HCT116 (cell line): Measurements from ENCODE around the gene ATPAF1. TPM values are rescaled to one million over a fixed set of nuclear protein-coding genes. Genes with fewer than 3 reads are reported as not detected.

Experiments
- ATAC-seq: fragments of 200-7000 bp; cut with Tn5 transposase; 2 replicates; pipeline ENCODE4 v1.9.1; 2020; ENCODE audit warnings: mild to moderate bottlenecking, moderate library complexity
- BruUV-seq: library from RNA; stranded (reverse); fragments of 400-500 nt; replicated peaks from 2 replicates; lab custom pipeline; 2021; lab: Mats Ljungman, UMichigan
- CTCF ChIA-PET: fragments of 300-600 bp; sonication (Branson Sonifier 250); formaldehyde crosslinking; loops from one replicate; lab custom pipeline; 2021; ENCODE audit warnings: antibody characterized with exemption; lab: Charles Lee
- POLR2A ChIA-PET: fragments of 300-600, 350-600 bp; sonication (Branson Sonifier 250); formaldehyde crosslinking; loops from one replicate; lab custom pipeline; 2021; ENCODE audit warnings: antibody characterized with exemption; lab: Charles Lee
- RAD21 ChIA-PET, 2 experiments: fragments of 300-600 bp; sonication (Branson Sonifier 250); formaldehyde crosslinking; loops; one replicate each; lab custom pipeline; 2023; ENCODE audit warnings: low total read pairs in 2 of 2; ENCODE audit not compliant: uncharacterized antibody in 2 of 2, unreplicated experiment in 2 of 2, low non-redundant PET in 1 of 2; lab: Charles Lee
- DNase-seq: peaks from one replicate; pipeline ENCODE4 v3.0.0-alpha.2; 2010; ENCODE audit warnings: low read depth, low spot score
- H2AFZ ChIP-seq: fragments of 200-600 bp; shearing (Covaris generic), sonication (generic); 2 replicates; pipeline ENCODE4 v1.6.1; 2017; ENCODE audit warnings: low read depth, mixed run types, mixed read lengths, antibody characterized with exemption, low read length; ENCODE audit not compliant: poor library complexity, severe bottlenecking
- H3K27ac ChIP-seq: 2 replicates; pipeline ENCODE4 v1.5.1; 2012; ENCODE audit warnings: low read depth, low read length
- H3K27me3 ChIP-seq: fragments of 200-600 bp; sonication (generic); 2 replicates; pipeline ENCODE4 v1.6.1; 2016; ENCODE audit warnings: mixed run types, low read length, mixed read lengths; ENCODE audit not compliant: insufficient read depth
- H3K36me3 ChIP-seq, 2 experiments: fragments of 200-500 bp in 1 of 2; fragments of 200-600 bp in 1 of 2; sonication (Bioruptor generic) in 1 of 2; sonication (generic) in 1 of 2; 2 replicates each; pipeline versions ENCODE4 v1.5.1 to v1.6.1; 2014 to 2016; ENCODE audit warnings: low read length in 2 of 2, inconsistent platforms in 1 of 2, mixed read lengths in 1 of 2, mixed run types in 1 of 2; ENCODE audit not compliant: insufficient read depth in 2 of 2, control insufficient read depth in 1 of 2
- H3K4me1 ChIP-seq, 2 experiments: fragments of 200-600 bp in 1 of 2; sonication (generic) in 1 of 2; 2 replicates each; pipeline versions ENCODE4 v1.5.1 to v1.6.1; 2012 to 2017; ENCODE audit warnings: low read length in 2 of 2, inconsistent platforms in 1 of 2, mild to moderate bottlenecking in 1 of 2, mixed read lengths in 1 of 2, mixed run types in 1 of 2, moderate library complexity in 1 of 2; ENCODE audit not compliant: insufficient read depth in 2 of 2, control insufficient read depth in 1 of 2
- H3K4me2 ChIP-seq: fragments of 200-600 bp; sonication (generic); 2 replicates; pipeline ENCODE4 v1.6.1; 2017; ENCODE audit warnings: mixed run types, low read length, mixed read lengths
- H3K4me3 ChIP-seq, 2 experiments: fragments of 200-600 bp in 1 of 2; sonication (generic) in 1 of 2; replicated peaks in 1 of 2; 2 replicates each; pipeline ENCODE4 v1.5.1; 2011 to 2016; ENCODE audit warnings: low read length in 2 of 2, control low read depth in 1 of 2, low read depth in 1 of 2, mild to moderate bottlenecking in 1 of 2, mixed read lengths in 1 of 2, mixed run types in 1 of 2
- H3K79me2 ChIP-seq: fragments of 200-600 bp; sonication (generic); 2 replicates; pipeline ENCODE4 v1.6.1; 2017; ENCODE audit warnings: mild to moderate bottlenecking, mixed run types, low read length, moderate library complexity, mixed read lengths; ENCODE audit not compliant: insufficient read depth
- H3K9ac ChIP-seq: fragments of 200-600 bp; sonication (generic); 2 replicates; pipeline ENCODE4 v1.6.1; 2016; ENCODE audit warnings: low read length, mixed read lengths
- H3K9me2 ChIP-seq: fragments of 200-600 bp; sonication (generic), shearing (Covaris generic); 2 replicates; pipeline ENCODE4 v1.6.1; 2017; ENCODE audit warnings: mixed run types, mild to moderate bottlenecking, moderate library complexity; ENCODE audit not compliant: insufficient read depth
- H3K9me3 ChIP-seq, 2 experiments: fragments of 200-500 bp in 1 of 2; fragments of 200-600 bp in 1 of 2; sonication (Bioruptor generic) in 1 of 2; sonication (generic) in 1 of 2; 2 replicates each; pipeline ENCODE4 v1.6.1; 2014 to 2017; ENCODE audit warnings: low read length in 2 of 2, mixed read lengths in 2 of 2, inconsistent platforms in 1 of 2, low read depth in 1 of 2, mild to moderate bottlenecking in 1 of 2, mixed run types in 1 of 2, moderate library complexity in 1 of 2; ENCODE audit not compliant: control insufficient read depth in 1 of 2, insufficient read depth in 1 of 2
- H4K20me1 ChIP-seq: fragments of 200-600 bp; sonication (generic), shearing (Covaris generic); 2 replicates; pipeline ENCODE4 v1.6.1; 2017; ENCODE audit warnings: mixed run types, mild to moderate bottlenecking, moderate library complexity; ENCODE audit not compliant: insufficient read depth
- CTCF ChIP-seq, 3 experiments: fragments of 200-600 bp in 1 of 3; sonication (generic) in 1 of 3; IDR thresholded peaks in 2 of 3; conservative IDR thresholded peaks in 1 of 3; 2 replicates each; pipeline ENCODE4 v1.5.1; 2012 to 2017; ENCODE audit warnings: low read depth in 2 of 3, low read length in 2 of 3, antibody characterized with exemption in 1 of 3, borderline replicate concordance in 1 of 3, control low read depth in 1 of 3, mild to moderate bottlenecking in 1 of 3, mixed read lengths in 1 of 3, mixed run types in 1 of 3, moderate library complexity in 1 of 3; ENCODE audit not compliant: insufficient read depth in 1 of 3
- EGR1 ChIP-seq: IDR thresholded peaks from 2 replicates; pipeline ENCODE4 v1.6.1; 2012; ENCODE audit warnings: low read depth
- ELF1 ChIP-seq: IDR thresholded peaks from 2 replicates; pipeline ENCODE4 v1.6.1; 2012; ENCODE audit warnings: low read depth, borderline replicate concordance
- EZH2 ChIP-seq: fragments of 200-600 bp; sonication (generic); IDR thresholded peaks from 2 replicates; pipeline ENCODE4 v1.6.1; 2017; ENCODE audit warnings: antibody characterized with exemption, mixed run types
- JUND ChIP-seq: IDR thresholded peaks from 2 replicates; pipeline ENCODE4 v1.6.1; 2012
- RAD21 ChIP-seq: IDR thresholded peaks from 2 replicates; pipeline ENCODE4 v1.6.1; 2012; ENCODE audit warnings: low read depth, mild to moderate bottlenecking
- SIN3A ChIP-seq: IDR thresholded peaks from 2 replicates; pipeline ENCODE4 v1.6.1; 2012; ENCODE audit warnings: low read depth
- SP1 ChIP-seq: IDR thresholded peaks from 2 replicates; pipeline ENCODE4 v1.6.1; 2012; ENCODE audit warnings: low read depth
- TCF7L2 ChIP-seq: IDR thresholded peaks from 2 replicates; pipeline ENCODE4 v1.7.0; 2011; ENCODE audit warnings: borderline replicate concordance, inconsistent platforms; ENCODE audit not compliant: insufficient read depth, insufficient read length; ENCODE audit errors: extremely low read depth
- ZFX ChIP-seq: fragments of 450-650 bp; IDR thresholded peaks from 2 replicates; pipeline ENCODE4 v1.6.1; 2017
- ZNF274 ChIP-seq: fragments of 200-500 bp; sonication (Bioruptor generic); IDR thresholded peaks from 2 replicates; pipeline ENCODE4 v1.6.1; 2014; ENCODE audit warnings: mild to moderate bottlenecking, low read depth, low read length, inconsistent platforms
- intact Hi-C: fragments of 100-400 bp; cut with micrococcal nuclease; formaldehyde crosslinking; loops from 2 replicates; pipeline ENCODE4 v1.10.0; 2022
- total RNA-seq: library from RNA; stranded (reverse); gene quantifications from one replicate; pipeline ENCODE4 v1.2.1, GENCODE V29; 2021; ENCODE audit not compliant: unreplicated experiment
- TF ChIP-seq, protein P1 (sequence below): IDR thresholded peaks from 2 replicates; pipeline ENCODE4 v1.6.1; 2012; ENCODE audit warnings: low read depth

The ATPAF1 gene
- total RNA-seq, 1 experiment from 2014 or later = 35.5 TPM

- H3K27ac ChIP-seq = no peak overlapping the region
- no peak overlapping the region for H3K4me2 ChIP-seq
- H3K4me3 ChIP-seq = no peak overlapping the region
- H3K79me2 ChIP-seq = no peaks in the 10 kb centered on the region
- no peak overlapping the region for H2AFZ ChIP-seq
- DNase-seq (no peak), ATAC-seq (no peak)
- H4K20me1 ChIP-seq = no peaks in the 10 kb centered on the region
- no peaks in the 10 kb centered on the region for H3K27me3 ChIP-seq
- TF ChIP-seq ELF1 (no peak), JUND (no peak), EZH2 (no peak), SIN3A (no peak), ZNF274 (no peak)
- H3K9me3 ChIP-seq = no peaks in the 10 kb centered on the region
- no peaks in the 10 kb centered on the region for H3K9me2 ChIP-seq
- POLR2A ChIA-PET = no interaction called here
- H3K4me1 ChIP-seq = no peaks in the 10 kb centered on the region
- no TSS peak for BruUV-seq
- intact Hi-C loops = no loop called here
- RAD21 ChIA-PET = no interaction called here
- peaks cover 10 to 15% of the 10 kb centered on the region in 2 experiments; a peak in 3 of 4 replicates for H3K36me3 ChIP-seq
- no peak overlapping the region for H3K9ac ChIP-seq
- CTCF ChIA-PET = no interaction called here
Observed at GRCh38 chr1:46585312-46585938, 82.7 kb downstream of the ATPAF1 start.

GRCh38 chr1:46583494-46583893 lies 84.7 kb downstream of the ATPAF1 start:
- Histone ChIP-seq H3K79me2 (no peaks in the 10 kb centered on the region), H2AFZ (no peak overlapping the region), H3K27me3 (no peaks in the 10 kb centered on the region), H3K4me3 (no peak overlapping the region), H3K4me2 (no peak overlapping the region), H3K9me3 (no peaks in the 10 kb centered on the region), H3K4me1 (no peaks in the 10 kb centered on the region), H3K27ac (no peak overlapping the region), H3K36me3 (peaks cover 13 to 19% of the 10 kb centered on the region in 2 experiments; a peak in 3 of 4 replicates), H3K9ac (no peak overlapping the region), H3K9me2 (no peaks in the 10 kb centered on the region), H4K20me1 (no peaks in the 10 kb centered on the region)
- ChIA-PET POLR2A (interaction anchor here (1.0 kb wide), 1 partner anchor 21 kb away, joined by 3 read pairs; the partner anchor contains the start of gene MKNK1), RAD21 (no interaction called here), CTCF (no interaction called here)
- intact Hi-C loops = no loop called here
- no peak for ATAC-seq
- no peak for DNase-seq
- BruUV-seq = no TSS peak
- TF ChIP-seq CTCF (IDR thresholded peaks at IDR 0.05 in 2 of 3, conservative IDR thresholded peaks at IDR 0.05 in 1 of 3; ENCODE audit: borderline replicate concordance in 1 of 3, insufficient read depth in 1 of 3, low read depth in 2 of 3, low read length in 2 of 3) = no peak
- TF ChIP-seq, protein P1, sequence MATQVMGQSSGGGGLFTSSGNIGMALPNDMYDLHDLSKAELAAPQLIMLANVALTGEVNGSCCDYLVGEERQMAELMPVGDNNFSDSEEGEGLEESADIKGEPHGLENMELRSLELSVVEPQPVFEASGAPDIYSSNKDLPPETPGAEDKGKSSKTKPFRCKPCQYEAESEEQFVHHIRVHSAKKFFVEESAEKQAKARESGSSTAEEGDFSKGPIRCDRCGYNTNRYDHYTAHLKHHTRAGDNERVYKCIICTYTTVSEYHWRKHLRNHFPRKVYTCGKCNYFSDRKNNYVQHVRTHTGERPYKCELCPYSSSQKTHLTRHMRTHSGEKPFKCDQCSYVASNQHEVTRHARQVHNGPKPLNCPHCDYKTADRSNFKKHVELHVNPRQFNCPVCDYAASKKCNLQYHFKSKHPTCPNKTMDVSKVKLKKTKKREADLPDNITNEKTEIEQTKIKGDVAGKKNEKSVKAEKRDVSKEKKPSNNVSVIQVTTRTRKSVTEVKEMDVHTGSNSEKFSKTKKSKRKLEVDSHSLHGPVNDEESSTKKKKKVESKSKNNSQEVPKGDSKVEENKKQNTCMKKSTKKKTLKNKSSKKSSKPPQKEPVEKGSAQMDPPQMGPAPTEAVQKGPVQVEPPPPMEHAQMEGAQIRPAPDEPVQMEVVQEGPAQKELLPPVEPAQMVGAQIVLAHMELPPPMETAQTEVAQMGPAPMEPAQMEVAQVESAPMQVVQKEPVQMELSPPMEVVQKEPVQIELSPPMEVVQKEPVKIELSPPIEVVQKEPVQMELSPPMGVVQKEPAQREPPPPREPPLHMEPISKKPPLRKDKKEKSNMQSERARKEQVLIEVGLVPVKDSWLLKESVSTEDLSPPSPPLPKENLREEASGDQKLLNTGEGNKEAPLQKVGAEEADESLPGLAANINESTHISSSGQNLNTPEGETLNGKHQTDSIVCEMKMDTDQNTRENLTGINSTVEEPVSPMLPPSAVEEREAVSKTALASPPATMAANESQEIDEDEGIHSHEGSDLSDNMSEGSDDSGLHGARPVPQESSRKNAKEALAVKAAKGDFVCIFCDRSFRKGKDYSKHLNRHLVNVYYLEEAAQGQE = no peak
- TF ChIP-seq TCF7L2 = no peak
- no peak for TF ChIP-seq SP1
- no peak for TF ChIP-seq EGR1
- no peak for TF ChIP-seq EZH2
- no peak for TF ChIP-seq ELF1
- no peak for TF ChIP-seq SIN3A
- no peak for TF ChIP-seq ZFX
- no peak for TF ChIP-seq RAD21
